ENCODE measurements around the gene MDH2.

MDH2 gene

GRCh38 chr7:76037310-76037709 is 10.6 kb upstream of the MDH2 start:
- no peak for TF ChIP-seq RAD21 (IDR thresholded peaks at IDR 0.05; ENCODE audit: low read depth)
- no peak for TF ChIP-seq CEBPB (IDR thresholded peaks at IDR 0.05)
- no peak for TF ChIP-seq MAX (IDR thresholded peaks at IDR 0.05)
- TF ChIP-seq TAF1 (IDR thresholded peaks at IDR 0.05; ENCODE audit: low read depth): no peak
- TF ChIP-seq YY1 (IDR thresholded peaks at IDR 0.05; ENCODE audit: low read depth): no peak
- TF ChIP-seq EP300 (IDR thresholded peaks at IDR 0.05; ENCODE audit: borderline replicate concordance): no peak
- no peak for TF ChIP-seq TCF12 (IDR thresholded peaks at IDR 0.05; ENCODE audit: low read depth)
- no peak for TF ChIP-seq NFIC (IDR thresholded peaks at IDR 0.05)
- no peak for TF ChIP-seq CREB1 (IDR thresholded peaks at IDR 0.05; ENCODE audit: low read depth)
- TF ChIP-seq EGR1 (IDR thresholded peaks at IDR 0.05): no peak

GRCh38 chr7:76040126-76040525 is 7.8 kb upstream of the MDH2 start:
- no peak for TF ChIP-seq EP300 (IDR thresholded peaks at IDR 0.05; ENCODE audit: borderline replicate concordance)
- no peak for TF ChIP-seq TAF1 (IDR thresholded peaks at IDR 0.05; ENCODE audit: low read depth)
- no peak for TF ChIP-seq CEBPB (IDR thresholded peaks at IDR 0.05)
- no peak for TF ChIP-seq REST (IDR thresholded peaks at IDR 0.05; ENCODE audit: low read depth)
- no peak for TF ChIP-seq MAX (IDR thresholded peaks at IDR 0.05)
- TF ChIP-seq USF1 (IDR thresholded peaks at IDR 0.05): no peak
- no peak for TF ChIP-seq TCF12 (IDR thresholded peaks at IDR 0.05; ENCODE audit: low read depth)
- TF ChIP-seq RAD21 (IDR thresholded peaks at IDR 0.05; ENCODE audit: low read depth): no peak
- TF ChIP-seq NFIC (IDR thresholded peaks at IDR 0.05): no peak
- no peak for TF ChIP-seq FOXM1 (IDR thresholded peaks at IDR 0.05; ENCODE audit: borderline replicate concordance, low read depth)
- no peak for TF ChIP-seq TEAD4 (IDR thresholded peaks at IDR 0.05)
- no peak for TF ChIP-seq EGR1 (IDR thresholded peaks at IDR 0.05)
- TF ChIP-seq CREB1 (IDR thresholded peaks at IDR 0.05; ENCODE audit: low read depth): no peak
- TF ChIP-seq YY1 (IDR thresholded peaks at IDR 0.05; ENCODE audit: low read depth): no peak
- TF ChIP-seq ZBTB7A (IDR thresholded peaks at IDR 0.05; ENCODE audit: low read depth): no peak

- TF ChIP-seq ZBTB7A (IDR thresholded peaks at IDR 0.05; ENCODE audit: low read depth) (no peak), YY1 (IDR thresholded peaks at IDR 0.05; ENCODE audit: low read depth) (no peak), EP300 (IDR thresholded peaks at IDR 0.05; ENCODE audit: borderline replicate concordance) (no peak), MAX (IDR thresholded peaks at IDR 0.05) (no peak), CEBPB (IDR thresholded peaks at IDR 0.05) (no peak), NFIC (IDR thresholded peaks at IDR 0.05) (no peak), TCF12 (IDR thresholded peaks at IDR 0.05; ENCODE audit: low read depth) (no peak), USF1 (IDR thresholded peaks at IDR 0.05) (no peak), RAD21 (IDR thresholded peaks at IDR 0.05; ENCODE audit: low read depth) (no peak), EGR1 (IDR thresholded peaks at IDR 0.05) (no peak), REST (IDR thresholded peaks at IDR 0.05; ENCODE audit: low read depth) (no peak), FOXM1 (IDR thresholded peaks at IDR 0.05; ENCODE audit: borderline replicate concordance, low read depth) (no peak), TEAD4 (IDR thresholded peaks at IDR 0.05) (no peak), TAF1 (IDR thresholded peaks at IDR 0.05; ENCODE audit: low read depth) (no peak), CREB1 (IDR thresholded peaks at IDR 0.05; ENCODE audit: low read depth) (no peak)
Measured at GRCh38 chr7:76044375-76044865, 3.5 kb upstream of the MDH2 start.

- TF ChIP-seq REST (IDR thresholded peaks at IDR 0.05; ENCODE audit: low read depth) (no peak), TAF1 (IDR thresholded peaks at IDR 0.05; ENCODE audit: low read depth) (no peak), TEAD4 (IDR thresholded peaks at IDR 0.05) (no peak), TCF12 (IDR thresholded peaks at IDR 0.05; ENCODE audit: low read depth) (no peak), YY1 (IDR thresholded peaks at IDR 0.05; ENCODE audit: low read depth) (no peak), MAX (IDR thresholded peaks at IDR 0.05) (no peak), EP300 (IDR thresholded peaks at IDR 0.05; ENCODE audit: borderline replicate concordance) (no peak), EGR1 (IDR thresholded peaks at IDR 0.05) (no peak), RAD21 (IDR thresholded peaks at IDR 0.05; ENCODE audit: low read depth) (no peak), CREB1 (IDR thresholded peaks at IDR 0.05; ENCODE audit: low read depth) (no peak), ZBTB7A (IDR thresholded peaks at IDR 0.05; ENCODE audit: low read depth) (no peak; the same call in 1 of the 2 replicates), FOXM1 (IDR thresholded peaks at IDR 0.05; ENCODE audit: borderline replicate concordance, low read depth) (no peak), NFIC (IDR thresholded peaks at IDR 0.05) (no peak)
Measured at GRCh38 chr7:76047305-76047810, 548 bp upstream of the MDH2 start.
